Mammary epithelial cell (primary cell): ENCODE measurements around the gene CTNNBL1.

ENCODE experiments used
- EZH2 ChIP-seq: IDR thresholded peaks from 2 replicates; pipeline ENCODE4 v1.6.1; 2012; ENCODE audit warnings: low read length, inconsistent platforms, borderline replicate concordance
- TF ChIP-seq, protein P1 (sequence below), 2 donors: IDR thresholded peaks in 1 of 2; conservative IDR thresholded peaks in 1 of 2; 2 replicates each; pipeline ENCODE4 v1.5.1; 2011 to 2012; ENCODE audit warnings: inconsistent platforms in 2 of 2, low read length in 2 of 2, mild to moderate bottlenecking in 2 of 2, control low read depth in 1 of 2, low read depth in 1 of 2; ENCODE audit not compliant: insufficient read depth in 1 of 2; ENCODE audit errors: extremely low read depth in 1 of 2

DNA sequence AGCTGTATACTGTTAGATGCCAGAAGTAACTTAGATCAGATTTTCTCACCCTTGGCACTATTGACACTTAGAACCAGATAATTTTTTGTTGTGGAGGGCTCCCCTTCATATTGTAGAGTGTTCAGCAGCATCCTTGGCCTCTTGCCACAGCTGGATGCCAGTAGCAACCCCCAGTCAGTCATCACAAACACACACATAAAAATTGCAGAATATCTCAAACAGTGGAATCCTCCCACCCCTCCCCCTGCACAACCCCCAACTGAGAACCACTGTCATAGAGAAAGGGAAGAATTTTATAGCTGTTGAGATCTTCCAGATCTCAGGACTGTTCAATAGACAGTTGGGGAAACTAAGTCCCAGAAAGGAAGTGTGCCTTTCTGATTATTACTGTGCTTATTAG is 127.9 kb downstream of the CTNNBL1 start:
- no peak for TF ChIP-seq EZH2
- TF ChIP-seq, protein P1, sequence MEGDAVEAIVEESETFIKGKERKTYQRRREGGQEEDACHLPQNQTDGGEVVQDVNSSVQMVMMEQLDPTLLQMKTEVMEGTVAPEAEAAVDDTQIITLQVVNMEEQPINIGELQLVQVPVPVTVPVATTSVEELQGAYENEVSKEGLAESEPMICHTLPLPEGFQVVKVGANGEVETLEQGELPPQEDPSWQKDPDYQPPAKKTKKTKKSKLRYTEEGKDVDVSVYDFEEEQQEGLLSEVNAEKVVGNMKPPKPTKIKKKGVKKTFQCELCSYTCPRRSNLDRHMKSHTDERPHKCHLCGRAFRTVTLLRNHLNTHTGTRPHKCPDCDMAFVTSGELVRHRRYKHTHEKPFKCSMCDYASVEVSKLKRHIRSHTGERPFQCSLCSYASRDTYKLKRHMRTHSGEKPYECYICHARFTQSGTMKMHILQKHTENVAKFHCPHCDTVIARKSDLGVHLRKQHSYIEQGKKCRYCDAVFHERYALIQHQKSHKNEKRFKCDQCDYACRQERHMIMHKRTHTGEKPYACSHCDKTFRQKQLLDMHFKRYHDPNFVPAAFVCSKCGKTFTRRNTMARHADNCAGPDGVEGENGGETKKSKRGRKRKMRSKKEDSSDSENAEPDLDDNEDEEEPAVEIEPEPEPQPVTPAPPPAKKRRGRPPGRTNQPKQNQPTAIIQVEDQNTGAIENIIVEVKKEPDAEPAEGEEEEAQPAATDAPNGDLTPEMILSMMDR (conservative IDR thresholded peaks at IDR 0.05 in 1 of 2, IDR thresholded peaks at IDR 0.05 in 1 of 2; ENCODE audit: extremely low read depth in 1 of 2, insufficient read depth in 1 of 2, low read depth in 1 of 2, low read length in 2 of 2), result no peak
